Measurements from ENCODE around the gene IFNLR1.

The IFNLR1 gene

GRCh38 chr1:24175033-24175755 is 11.9 kb downstream of the IFNLR1 start:
- no peak for DNase-seq

- DNase-seq: no peak
Observed at GRCh38 chr1:24173638-24174575, 13.2 kb downstream of the IFNLR1 start.

- no peak for DNase-seq
Observed at GRCh38 chr1:24172598-24172997, 14.5 kb downstream of the IFNLR1 start.

- no peak for DNase-seq
Observed at GRCh38 chr1:24169286-24169685, 17.8 kb downstream of the IFNLR1 start.

GRCh38 chr1:24168245-24168644 is 18.8 kb downstream of the IFNLR1 start:
- DNase-seq: no peak

GRCh38 chr1:24167008-24167407 is 20.1 kb downstream of the IFNLR1 start:
- DNase-seq: no peak

- DNase-seq: no peak
Observed at GRCh38 chr1:24165500-24165899, 21.6 kb downstream of the IFNLR1 start.

GRCh38 chr1:24164004-24164403 is 23.1 kb downstream of the IFNLR1 start:
- no peak for DNase-seq

GRCh38 chr1:24162201-24162600 is 24.9 kb downstream of the IFNLR1 start:
- no peak for DNase-seq

- DNase-seq: no peak
Observed at GRCh38 chr1:24161270-24161669, 25.8 kb downstream of the IFNLR1 start.

GRCh38 chr1:24159366-24159765 is 27.7 kb downstream of the IFNLR1 start:
- DNase-seq: no peak

- DNase-seq: no peak
Observed at GRCh38 chr1:24157918-24158481, 29.1 kb downstream of the IFNLR1 start.

- DNase-seq: no peak
Observed at GRCh38 chr1:24156542-24157260, 30.4 kb downstream of the IFNLR1 start.

GRCh38 chr1:24155011-24155782 is 31.9 kb downstream of the IFNLR1 start:
- DNase-seq: no peak

GRCh38 chr1:24154215-24154614 is 32.9 kb downstream of the IFNLR1 start:
- DNase-seq: no peak

GRCh38 chr1:24152631-24153494 is 34.2 kb downstream of the IFNLR1 start:
- DNase-seq: no peak

- no peak for DNase-seq
Observed at GRCh38 chr1:24151175-24151533, 35.9 kb downstream of the IFNLR1 start.

GRCh38 chr1:24150234-24151174 is 36.6 kb downstream of the IFNLR1 start:
- peak; percentile 73 for DNase-seq

- DNase-seq: peak; percentile 85
Observed at GRCh38 chr1:24149866-24150233, 37.2 kb downstream of the IFNLR1 start.

- DNase-seq: no peak
Observed at GRCh38 chr1:24147816-24148215, 39.3 kb downstream of the IFNLR1 start.

Measured in NCI-H226 (cell line).